GM10266 (cell line): Measurements from ENCODE around the gene C1orf167.
A peak's percentile ranks its signal among the peaks of the same experiment; 100 is the strongest.

ENCODE experiments used
- DNase-seq: peaks from one replicate; pipeline ENCODE4 v3.0.0; 2012; ENCODE audit errors: extremely low spot score
- TF ChIP-seq, protein P1 (sequence below): IDR thresholded peaks from 2 replicates; pipeline ENCODE4 v1.5.1; 2012; ENCODE audit warnings: mild to moderate bottlenecking, low read depth; ENCODE audit not compliant: control insufficient read depth, insufficient read depth; ENCODE audit errors: missing control alignments

The C1orf167 gene

DNA sequence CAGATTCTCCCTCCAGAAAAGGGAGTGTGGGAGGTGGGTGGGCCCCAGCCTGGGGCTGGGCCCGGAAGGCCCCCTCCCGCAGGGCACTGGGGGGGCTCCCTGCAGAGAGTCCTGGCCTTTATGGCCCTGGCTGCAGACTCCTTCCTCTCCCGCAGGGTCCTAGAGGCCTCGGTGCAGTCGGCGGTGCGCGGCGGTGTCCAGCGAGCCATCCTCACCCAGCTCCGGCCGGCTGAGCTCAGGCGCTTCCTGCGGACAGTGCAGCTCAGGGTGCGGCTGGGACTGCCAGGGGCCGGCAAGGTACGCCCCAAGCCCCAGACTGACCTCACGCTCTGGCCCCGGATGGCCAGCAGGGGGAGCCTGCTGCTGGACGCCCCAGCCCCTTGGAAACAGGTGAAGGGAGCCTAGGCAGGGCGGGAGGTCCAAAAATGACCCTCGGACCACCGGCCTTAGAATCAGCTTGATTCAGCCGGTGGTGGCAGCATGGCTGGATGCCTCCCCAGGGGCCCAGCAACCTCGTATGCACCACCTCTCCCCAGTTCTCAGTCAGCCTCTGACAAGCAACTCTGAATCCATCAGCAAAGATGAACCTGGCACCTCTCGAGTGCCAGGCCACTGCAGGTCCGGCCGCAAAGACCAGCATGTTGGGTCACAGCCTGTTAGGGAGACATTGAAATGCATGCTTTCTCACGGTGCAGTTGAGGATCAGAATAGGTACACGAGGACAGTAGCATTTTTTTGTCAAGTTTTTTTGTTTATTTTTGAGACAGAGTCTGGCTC, 23.2 kb downstream of the C1orf167 start:
- DNase-seq, result peak; percentile 82
- TF ChIP-seq, protein P1, sequence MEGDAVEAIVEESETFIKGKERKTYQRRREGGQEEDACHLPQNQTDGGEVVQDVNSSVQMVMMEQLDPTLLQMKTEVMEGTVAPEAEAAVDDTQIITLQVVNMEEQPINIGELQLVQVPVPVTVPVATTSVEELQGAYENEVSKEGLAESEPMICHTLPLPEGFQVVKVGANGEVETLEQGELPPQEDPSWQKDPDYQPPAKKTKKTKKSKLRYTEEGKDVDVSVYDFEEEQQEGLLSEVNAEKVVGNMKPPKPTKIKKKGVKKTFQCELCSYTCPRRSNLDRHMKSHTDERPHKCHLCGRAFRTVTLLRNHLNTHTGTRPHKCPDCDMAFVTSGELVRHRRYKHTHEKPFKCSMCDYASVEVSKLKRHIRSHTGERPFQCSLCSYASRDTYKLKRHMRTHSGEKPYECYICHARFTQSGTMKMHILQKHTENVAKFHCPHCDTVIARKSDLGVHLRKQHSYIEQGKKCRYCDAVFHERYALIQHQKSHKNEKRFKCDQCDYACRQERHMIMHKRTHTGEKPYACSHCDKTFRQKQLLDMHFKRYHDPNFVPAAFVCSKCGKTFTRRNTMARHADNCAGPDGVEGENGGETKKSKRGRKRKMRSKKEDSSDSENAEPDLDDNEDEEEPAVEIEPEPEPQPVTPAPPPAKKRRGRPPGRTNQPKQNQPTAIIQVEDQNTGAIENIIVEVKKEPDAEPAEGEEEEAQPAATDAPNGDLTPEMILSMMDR, result peak; percentile 87

DNA sequence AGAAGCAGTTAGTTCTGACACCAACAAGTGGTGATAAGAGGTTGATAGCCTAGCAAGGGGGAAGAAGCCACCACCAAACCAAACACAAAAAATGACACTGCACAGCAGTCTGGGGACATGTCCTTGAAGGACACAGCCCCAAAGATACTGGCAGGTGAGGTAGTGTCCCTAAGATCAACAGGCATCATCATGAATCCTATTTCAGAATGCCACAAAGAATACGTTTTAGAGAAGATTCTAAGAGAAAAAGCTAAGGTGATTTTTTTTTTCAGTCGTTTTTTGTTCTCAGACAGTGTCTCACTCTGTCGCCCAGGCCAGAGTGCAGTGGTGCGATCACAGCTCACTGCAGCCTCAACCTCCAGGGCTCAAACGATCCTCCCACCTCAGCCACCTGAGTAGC, 24.2 kb downstream of the C1orf167 start:
- DNase-seq, result no peak
- TF ChIP-seq, protein P1, result no peak

DNA sequence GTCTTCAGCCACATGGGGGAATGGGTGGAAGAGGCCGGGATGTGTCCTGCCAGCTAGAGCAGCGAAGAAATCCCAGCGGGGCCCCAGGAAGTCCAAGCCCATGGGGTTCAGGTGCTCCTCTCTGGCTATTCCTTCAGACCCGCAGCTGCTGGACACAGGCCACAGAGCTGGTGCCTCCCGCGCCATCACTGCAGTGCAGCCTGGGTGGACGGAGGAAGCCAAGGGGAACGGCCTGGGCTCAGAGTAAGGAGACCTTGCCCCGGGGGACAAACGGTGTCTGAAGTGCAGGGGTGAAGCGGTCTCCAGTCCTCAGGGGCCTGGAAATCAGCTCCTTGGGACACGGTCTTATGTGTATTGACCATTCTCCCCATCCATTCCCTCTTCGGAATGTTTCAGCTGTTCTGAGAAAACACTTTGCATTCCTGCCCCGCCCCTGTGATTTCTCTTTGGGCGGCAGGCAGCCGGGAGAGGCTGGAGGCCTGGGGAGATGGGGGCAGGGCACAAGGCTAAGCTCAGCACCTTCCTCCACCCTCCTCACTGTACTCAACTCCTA, 25.3 kb downstream of the C1orf167 start:
- DNase-seq, result no peak
- TF ChIP-seq, protein P1, result no peak

DNA sequence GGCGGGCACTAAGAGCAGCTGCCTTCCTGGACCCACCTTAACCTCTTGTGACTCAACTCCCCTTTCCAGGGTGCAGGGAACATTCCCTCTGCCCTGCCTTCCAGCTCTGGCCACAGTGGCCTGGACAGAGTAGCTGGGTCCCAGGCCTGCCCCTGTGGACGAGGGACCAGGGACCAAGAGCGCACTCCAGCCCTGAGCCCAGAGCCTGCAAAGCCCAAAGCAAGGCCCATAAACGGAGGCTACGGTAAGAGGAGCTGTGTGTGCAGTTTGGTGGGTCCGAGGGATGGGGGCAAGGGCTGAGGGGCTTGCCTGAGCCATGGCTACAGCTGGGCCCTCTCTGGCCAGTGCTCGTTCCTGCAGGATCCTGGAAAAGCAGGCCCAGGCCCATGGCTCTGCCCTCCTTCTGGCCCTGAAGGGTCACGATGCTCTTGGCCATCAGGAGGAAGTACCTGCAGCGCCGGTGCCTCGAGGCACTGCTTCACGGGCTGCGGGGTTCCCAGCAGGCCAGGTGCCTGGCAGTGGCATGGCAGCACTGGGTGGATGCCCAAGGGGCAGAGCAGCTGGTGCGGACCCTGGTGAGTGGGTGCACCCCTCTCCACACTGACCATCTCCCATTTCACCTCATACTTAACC, 25.9 kb downstream of the C1orf167 start:
- TF ChIP-seq, protein P1, result no peak
- DNase-seq, result no peak

DNA sequence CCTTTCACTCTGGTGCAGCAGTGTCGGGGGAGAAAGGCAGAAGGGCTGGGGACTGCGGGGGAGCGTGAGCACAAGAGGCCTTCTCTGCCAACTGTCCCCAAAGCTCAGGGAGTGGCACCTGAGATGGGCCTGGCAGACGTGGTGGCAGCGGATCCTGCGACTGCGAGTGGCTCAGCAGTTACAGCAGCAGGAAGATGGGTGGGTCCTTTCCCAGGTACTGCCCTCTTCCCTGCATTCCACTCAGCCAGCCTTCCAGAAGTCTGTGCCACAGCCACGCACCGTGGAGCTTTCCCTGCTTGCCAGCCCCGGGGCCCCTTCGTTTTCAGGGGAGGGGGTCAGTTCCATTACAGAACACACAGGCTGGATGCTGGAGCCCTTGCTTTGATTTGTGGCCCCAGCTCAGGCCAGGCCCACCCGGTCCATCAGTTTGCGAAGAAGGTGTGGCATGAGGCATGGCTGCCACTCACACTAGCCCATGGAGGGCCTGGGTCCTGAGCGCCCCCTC, 26.6 kb downstream of the C1orf167 start:
- TF ChIP-seq, protein P1, result no peak
- DNase-seq, result no peak

DNA sequence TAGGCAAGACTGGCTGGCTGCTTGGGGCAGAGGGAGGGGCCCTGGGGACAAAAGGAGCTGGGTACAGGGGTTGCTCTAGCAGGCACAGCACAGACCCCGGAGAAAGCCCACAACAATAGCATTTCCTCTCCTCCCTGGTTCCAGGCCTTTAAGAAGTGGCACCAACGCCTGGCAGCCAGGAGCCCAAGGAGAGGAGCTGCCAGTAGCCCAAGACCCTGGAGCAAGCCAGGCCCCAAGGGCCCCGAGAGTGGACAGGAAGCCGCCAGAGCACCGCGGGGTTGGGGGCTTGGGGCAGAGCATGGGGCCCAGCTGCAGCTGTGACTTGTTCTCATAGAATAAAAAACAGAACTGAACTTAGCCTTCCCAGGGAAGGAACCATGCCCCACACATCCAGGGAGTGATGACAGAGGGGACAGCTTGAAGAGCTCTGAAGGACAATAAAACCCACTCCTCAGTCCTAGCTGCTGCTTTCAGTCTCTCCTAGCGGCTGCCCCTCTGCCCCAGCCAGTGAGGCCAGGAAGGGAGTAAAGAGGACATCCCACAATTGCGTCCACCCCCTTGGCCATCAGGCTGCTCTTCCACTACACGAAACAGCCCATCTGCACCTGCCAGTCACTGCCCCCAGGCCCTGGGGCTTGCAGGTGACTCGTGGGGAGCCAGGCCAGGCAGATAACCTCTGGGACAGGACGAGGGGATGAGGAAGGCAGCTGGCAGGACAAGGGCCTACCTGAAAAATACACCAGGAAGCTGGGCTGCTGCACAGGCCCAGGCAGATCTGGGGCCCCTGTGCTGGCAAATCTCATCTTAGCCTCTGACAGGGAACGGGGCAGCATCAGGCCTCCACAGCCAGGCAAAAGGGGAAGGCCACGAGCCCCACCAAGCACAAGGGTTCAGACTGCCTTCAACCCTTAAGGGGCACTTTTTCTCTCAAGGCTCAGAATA, 27.4 kb downstream of the C1orf167 start:
- TF ChIP-seq, protein P1, result no peak
- no peak for DNase-seq
